ENCODE data around the gene MTR. TPM values are rescaled to one million over a fixed set of nuclear protein-coding genes. Genes with fewer than 3 reads are reported as not detected.
"Not testable (repeated sequence)": the region's sequence is repeated elsewhere in the genome, so short reads cannot be mapped to it uniquely, and the experiment has no call there.

Gene MTR
- total RNA-seq, 1 experiment from 2014 or later: 35.4 TPM

DNA sequence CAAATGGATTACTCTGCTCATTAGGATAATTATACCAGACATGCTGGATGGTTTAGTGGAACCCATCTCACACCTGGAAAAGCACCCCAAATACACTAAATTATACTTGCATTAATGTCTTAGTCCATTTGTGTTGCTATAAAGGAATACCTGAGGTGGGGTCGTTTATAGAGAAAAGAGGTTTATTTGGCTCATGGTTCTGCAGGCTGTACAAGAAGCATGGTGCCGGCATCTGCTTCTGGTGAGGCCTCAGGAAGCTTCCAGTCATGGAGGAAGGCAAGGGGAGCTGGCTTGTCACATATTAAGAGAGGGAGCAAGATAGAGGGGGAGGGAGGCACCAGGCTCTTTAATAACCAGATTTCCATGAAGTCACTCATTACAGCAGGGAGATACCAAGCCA, 113.6 kb downstream of the MTR start:
- Histone ChIP-seq H3K9me3 (replicated peaks) (no peaks in the 10 kb centered on the region), H3K27me3 (no peaks in the 10 kb centered on the region), H3K4me3 (no peak overlapping the region), H3K27ac (no peak overlapping the region), H3K36me3 (no peaks in the 10 kb centered on the region), H3K4me1 (peaks cover 2% of the 10 kb centered on the region; the same call in 1 of the 2 replicates)
- no peak for DNase-seq

DNA sequence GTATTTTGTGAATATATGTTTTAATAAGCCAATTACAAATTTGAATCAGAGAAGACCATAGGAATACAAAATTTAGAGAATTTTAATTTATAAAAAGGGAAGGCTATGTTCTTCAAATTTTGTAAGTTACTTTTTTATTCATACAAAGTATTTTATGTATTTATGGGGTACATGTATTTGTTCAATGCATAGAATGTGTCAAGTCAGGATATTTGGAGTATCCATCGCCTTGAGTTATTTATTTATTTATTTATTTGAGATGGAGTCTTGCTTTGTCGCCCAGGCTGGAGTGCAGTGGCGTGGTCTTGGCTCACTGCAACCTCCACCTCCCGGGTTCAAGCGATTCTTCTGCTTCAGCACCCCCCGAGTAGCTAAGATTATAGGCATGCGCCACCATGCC, 116.0 kb downstream of the MTR start:
- not testable (repeated sequence) for DNase-seq; H3K36me3 ChIP-seq; H3K27ac ChIP-seq; H3K4me1 ChIP-seq; H3K4me3 ChIP-seq; H3K27me3 ChIP-seq; H3K9me3 ChIP-seq (replicated peaks)

DNA sequence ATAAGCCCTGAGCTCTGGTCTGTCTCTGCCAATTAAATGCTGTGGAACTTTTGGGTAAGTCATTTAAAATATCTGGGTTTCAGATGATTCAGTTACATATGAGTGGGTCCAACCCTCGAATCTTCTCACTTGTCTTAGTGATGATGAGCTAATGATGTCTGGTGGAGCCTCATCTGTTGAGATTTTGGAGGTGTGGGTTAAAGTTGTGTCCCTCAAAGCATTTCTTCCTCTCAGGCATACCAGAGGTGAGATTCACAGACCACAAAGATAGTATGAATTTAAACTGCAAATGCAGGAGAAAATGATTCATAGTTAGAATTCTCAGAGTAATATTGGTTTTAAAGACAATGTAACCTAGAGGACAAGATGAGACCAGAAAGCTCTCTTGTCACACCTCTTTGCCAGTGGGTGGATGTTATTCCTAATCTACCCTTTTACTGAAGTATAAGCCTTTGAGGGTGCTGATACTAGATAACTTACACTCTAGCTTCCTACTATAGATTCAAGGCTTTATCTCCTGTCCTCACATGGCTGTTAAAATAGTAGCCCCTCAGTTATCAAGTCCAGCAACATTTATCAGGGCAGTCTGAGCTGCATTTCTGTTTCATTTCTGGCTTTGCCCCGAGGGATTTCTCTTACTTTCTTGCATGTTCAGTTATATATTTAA, 118.4 kb downstream of the MTR start:
- no peak for DNase-seq
- Histone ChIP-seq H3K27me3 (no peaks in the 10 kb centered on the region), H3K9me3 (replicated peaks) (no peaks in the 10 kb centered on the region), H3K36me3 (no peaks in the 10 kb centered on the region), H3K27ac (no peak overlapping the region), H3K4me1 (no peaks in the 10 kb centered on the region), H3K4me3 (no peak overlapping the region)

DNA sequence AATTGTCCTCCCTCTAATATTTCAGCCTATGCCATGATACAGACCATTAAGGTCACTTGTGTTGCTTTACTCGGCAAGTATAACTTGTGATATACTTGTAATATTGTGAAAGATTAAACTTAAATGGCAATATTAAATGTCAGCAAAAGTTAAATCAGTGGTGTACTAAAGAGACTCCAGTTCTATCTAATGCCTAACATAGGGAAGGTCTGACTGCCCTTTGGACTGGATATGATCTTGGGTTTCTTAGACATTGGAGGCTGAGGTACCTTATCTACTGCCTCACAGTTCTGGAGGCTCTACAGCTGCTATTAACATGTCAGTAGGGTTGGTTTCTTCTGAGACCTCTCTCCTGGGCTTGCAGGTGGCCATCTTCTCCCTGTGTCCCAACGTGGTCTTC, 119.3 kb downstream of the MTR start:
- no peak overlapping the region for H3K27ac ChIP-seq
- no peak for DNase-seq

DNA sequence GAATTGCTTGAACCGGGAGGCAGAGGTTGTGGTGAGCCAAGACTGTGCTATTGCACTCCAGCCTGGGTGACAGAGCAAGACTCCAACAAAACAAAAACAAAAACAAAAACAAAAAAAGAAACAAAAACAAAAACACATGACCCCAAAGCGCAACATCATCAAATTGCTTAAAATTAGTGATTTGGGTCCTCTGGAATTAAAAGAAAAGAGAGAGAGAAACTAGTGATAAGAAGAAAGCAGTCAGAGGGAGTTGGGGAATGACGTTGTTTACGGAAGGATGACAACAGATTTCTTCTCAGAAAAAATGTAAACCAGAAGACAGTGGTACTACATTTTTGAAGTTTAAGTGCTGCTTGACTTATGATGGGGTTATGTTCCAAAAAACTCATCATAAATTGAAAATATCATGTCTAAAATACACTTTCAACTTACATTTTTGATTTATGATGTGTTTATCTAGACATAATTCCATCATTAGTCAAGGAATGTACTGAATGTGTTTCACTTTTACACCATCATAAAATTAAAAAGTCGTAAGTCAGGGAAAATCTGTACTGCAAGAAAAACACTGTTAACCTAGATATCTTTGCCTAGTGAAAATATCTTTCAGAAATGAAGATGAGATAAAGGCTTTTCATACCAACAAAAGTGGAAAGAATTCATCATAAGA, 121.2 kb downstream of the MTR start:
- no peaks in the 10 kb centered on the region for H3K4me1 ChIP-seq
- H3K36me3 ChIP-seq: no peaks in the 10 kb centered on the region
- no peaks in the 10 kb centered on the region for H3K9me3 ChIP-seq (replicated peaks)
- DNase-seq: no peak
- H3K4me3 ChIP-seq: no peak overlapping the region
- no peak overlapping the region for H3K27ac ChIP-seq
- H3K27me3 ChIP-seq: no peaks in the 10 kb centered on the region

More for the DNA sequence above, 119.3 kb downstream of the MTR start:
- no peaks in the 10 kb centered on the region for H3K9me3 ChIP-seq (replicated peaks)
- no peaks in the 10 kb centered on the region for H3K27me3 ChIP-seq
- no peaks in the 10 kb centered on the region for H3K36me3 ChIP-seq
- H3K4me1 ChIP-seq: no peaks in the 10 kb centered on the region
- no peak overlapping the region for H3K4me3 ChIP-seq

DNA sequence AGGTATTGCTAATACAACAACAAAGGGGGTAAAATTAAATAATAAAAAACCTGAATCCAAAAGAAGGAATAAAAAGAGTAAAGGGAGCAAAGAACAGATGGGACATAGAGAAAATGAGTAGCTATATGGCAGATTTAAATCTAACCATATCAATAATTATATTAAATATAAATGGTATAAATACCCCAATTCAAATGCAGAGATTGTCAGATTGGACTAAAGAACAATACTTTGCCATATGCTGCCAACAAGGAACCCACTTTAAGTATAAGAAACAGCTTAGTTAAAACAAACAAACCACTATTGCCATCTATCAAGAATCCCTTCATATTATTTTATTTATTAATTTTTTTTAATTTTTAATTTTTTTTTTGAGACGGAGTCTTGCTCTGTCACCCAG, 122.4 kb downstream of the MTR start:
- no peak overlapping the region for H3K4me3 ChIP-seq
- H3K27me3 ChIP-seq: no peaks in the 10 kb centered on the region
- DNase-seq: no peak
- H3K4me1 ChIP-seq: no peaks in the 10 kb centered on the region
- H3K36me3 ChIP-seq: no peaks in the 10 kb centered on the region
- H3K9me3 ChIP-seq (replicated peaks): no peaks in the 10 kb centered on the region
- no peak overlapping the region for H3K27ac ChIP-seq

DNA sequence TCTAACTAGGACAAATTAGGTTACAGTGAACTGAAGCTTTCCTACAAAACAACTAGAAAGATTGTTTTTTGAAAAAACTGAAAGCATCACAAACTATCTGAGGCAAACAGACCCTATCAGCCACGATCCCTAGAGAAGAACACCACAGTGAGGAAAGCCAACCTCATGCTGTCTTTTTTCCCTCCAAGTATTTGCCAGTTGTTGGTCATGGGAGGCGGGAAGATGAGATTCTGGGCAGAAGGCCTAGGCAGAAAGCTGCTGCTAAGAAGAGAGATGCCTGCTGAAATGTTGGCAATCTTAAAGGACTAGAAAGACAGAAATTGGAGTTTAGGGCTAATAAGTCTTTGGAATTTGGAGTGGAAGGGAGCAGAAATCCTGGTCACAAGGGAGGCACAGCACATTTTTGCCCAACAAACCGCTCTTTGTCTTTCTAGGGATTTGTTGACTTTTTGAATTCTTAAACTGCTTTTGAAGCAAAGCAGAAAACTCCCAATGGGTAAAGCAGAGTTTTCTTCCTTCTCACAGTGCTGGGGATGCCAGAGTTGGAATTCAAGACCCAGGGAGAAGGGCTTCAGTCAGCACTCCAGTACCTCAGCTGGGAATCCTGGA, 125.3 kb downstream of the MTR start:
- no peaks in the 10 kb centered on the region for H3K27me3 ChIP-seq
- H3K4me1 ChIP-seq: no peaks in the 10 kb centered on the region
- no peak for DNase-seq
- no peaks in the 10 kb centered on the region for H3K36me3 ChIP-seq
- no peak overlapping the region for H3K4me3 ChIP-seq
- no peak overlapping the region for H3K27ac ChIP-seq
- no peaks in the 10 kb centered on the region for H3K9me3 ChIP-seq (replicated peaks)

DNA sequence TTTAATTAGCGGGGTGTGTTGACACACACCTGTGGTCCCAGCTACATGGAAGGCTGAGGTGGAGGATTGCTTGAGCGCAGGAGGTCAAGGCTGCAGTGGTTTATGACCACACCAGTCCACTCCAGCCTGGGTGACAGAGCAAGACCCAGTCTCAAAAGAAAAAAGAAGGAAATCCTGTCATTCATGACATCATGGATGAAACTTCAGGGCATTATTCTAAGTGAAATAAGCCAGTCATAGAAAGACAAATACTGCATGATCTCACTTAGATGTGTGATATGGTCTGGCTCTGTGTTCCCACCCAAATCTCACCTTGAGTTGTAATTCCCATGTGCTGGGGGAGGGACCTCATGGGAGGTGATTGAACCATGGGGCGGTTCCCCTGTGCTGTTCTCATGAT, 126.5 kb downstream of the MTR start:
- H3K27me3 ChIP-seq: no peaks in the 10 kb centered on the region
- no peaks in the 10 kb centered on the region for H3K4me1 ChIP-seq
- no peaks in the 10 kb centered on the region for H3K36me3 ChIP-seq
- no peak for DNase-seq
- H3K4me3 ChIP-seq: no peak overlapping the region
- H3K9me3 ChIP-seq (replicated peaks): no peaks in the 10 kb centered on the region
- no peak overlapping the region for H3K27ac ChIP-seq

DNA sequence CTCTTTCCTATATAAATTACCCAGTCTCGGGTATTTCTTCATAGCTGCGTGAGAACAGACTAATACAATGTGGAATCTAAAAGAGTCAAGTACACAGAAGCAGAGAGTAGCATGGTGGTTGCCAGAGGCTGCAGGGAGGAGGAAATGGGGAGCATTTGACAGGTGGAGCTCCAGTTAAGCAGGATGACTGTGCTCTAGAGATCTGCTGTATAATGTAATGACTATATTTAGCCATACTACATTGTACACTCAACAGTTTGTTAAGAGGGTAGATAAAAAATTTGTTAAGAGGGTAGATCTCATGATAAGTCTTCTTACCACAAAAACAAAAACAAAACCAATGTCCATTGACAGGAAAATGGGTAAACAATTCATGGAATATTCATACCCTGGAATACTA, 127.1 kb downstream of the MTR start:
- Histone ChIP-seq H3K27me3 (no peaks in the 10 kb centered on the region), H3K36me3 (no peaks in the 10 kb centered on the region), H3K9me3 (replicated peaks) (no peaks in the 10 kb centered on the region), H3K4me1 (no peaks in the 10 kb centered on the region), H3K4me3 (no peak overlapping the region), H3K27ac (no peak overlapping the region)
- DNase-seq: no peak

DNA sequence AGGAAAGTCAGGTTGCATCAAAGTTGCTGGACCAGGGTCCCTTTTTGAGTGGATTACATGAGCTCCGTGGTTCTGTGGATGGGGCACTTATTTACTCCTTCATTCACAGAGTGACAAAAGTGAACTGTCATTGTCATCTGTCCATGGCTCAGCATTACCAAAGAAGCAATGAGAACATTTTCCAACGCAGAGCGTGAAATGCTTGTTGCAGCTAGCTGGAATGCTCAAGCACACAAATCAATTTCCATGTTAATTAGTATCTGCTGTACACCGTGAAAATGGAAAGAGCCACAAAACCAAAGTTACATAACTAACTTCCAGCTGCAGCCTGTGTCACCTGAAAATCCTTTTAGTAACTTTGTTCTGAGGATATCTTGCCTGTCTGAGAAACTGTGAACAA, 130.3 kb downstream of the MTR start:
- Histone ChIP-seq H3K27me3 (no peaks in the 10 kb centered on the region), H3K4me3 (no peak overlapping the region), H3K27ac (no peak overlapping the region), H3K9me3 (replicated peaks) (no peaks in the 10 kb centered on the region), H3K4me1 (no peaks in the 10 kb centered on the region), H3K36me3 (no peaks in the 10 kb centered on the region)
- no peak for DNase-seq

DNA sequence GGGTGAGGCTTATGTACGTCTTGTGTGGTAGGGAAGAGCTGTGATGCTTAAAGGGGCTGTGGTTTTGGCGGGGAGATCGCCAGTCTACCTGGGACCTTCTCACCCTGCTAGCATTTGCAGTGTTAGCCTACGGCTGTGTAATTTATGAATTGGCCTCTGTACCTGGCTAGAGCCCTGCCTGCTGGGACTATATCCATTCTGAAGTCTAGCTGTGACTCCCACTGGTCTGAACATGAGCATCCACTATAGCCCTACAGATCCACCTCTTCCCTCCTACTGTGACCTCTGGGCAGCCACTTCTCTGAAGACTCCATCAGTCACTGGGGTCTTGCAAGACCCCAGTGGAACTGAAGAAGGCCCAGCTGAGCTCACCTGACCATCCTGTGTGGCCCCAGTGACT, 135.4 kb downstream of the MTR start:
- Histone ChIP-seq H3K27ac (no peak overlapping the region), H3K36me3 (no peaks in the 10 kb centered on the region), H3K4me1 (no peaks in the 10 kb centered on the region), H3K9me3 (replicated peaks) (no peaks in the 10 kb centered on the region), H3K4me3 (no peak overlapping the region), H3K27me3 (no peaks in the 10 kb centered on the region)
- DNase-seq: no peak

DNA sequence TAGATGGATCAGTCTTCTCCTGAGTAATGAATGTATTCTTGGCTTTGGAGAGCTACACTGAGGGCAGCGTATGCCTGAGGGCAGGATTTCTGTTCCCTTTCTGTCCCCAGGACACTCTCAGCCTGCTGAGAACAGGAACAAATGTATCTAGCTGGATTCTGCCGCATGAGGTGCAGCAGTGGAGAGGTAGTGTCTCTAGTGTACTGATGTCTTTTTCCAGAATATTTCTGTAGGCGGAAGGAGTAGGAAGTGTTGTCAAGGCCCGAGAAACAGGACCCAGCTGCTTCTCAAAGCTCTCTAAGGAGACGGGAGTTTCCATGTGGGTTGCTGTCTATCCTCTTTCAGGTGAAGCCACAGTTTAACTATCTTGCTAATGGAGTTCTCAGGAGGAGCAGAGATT, 143.7 kb downstream of the MTR start:
- DNase-seq: no peak
- Histone ChIP-seq H3K36me3 (no peaks in the 10 kb centered on the region), H3K4me1 (no peaks in the 10 kb centered on the region), H3K9me3 (replicated peaks) (no peaks in the 10 kb centered on the region), H3K4me3 (no peak overlapping the region), H3K27me3 (no peaks in the 10 kb centered on the region), H3K27ac (no peak overlapping the region)

DNA sequence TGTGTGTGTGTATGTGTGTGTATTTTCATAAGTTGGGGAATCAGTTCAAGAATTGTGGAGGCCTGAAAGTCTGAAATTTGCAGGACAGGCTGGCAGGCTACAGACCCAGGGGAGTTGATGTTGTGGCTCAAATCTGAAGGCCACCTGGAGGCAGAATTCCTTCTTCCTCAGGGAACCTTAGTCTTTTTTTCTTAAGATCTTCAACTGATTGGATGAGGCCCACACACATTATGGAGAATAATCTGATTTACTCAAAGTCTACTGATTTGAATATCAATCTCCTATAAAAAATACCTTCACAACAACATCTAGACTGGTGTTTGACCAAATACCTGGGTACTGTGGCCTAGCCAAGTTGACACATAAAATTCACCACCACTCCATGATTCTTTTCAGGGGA, 147.3 kb downstream of the MTR start:
- no peak overlapping the region for H3K4me3 ChIP-seq
- DNase-seq: no peak
- no peaks in the 10 kb centered on the region for H3K4me1 ChIP-seq
- no peaks in the 10 kb centered on the region for H3K27me3 ChIP-seq
- H3K36me3 ChIP-seq: no peaks in the 10 kb centered on the region
- no peak overlapping the region for H3K27ac ChIP-seq
- no peaks in the 10 kb centered on the region for H3K9me3 ChIP-seq (replicated peaks)

DNA sequence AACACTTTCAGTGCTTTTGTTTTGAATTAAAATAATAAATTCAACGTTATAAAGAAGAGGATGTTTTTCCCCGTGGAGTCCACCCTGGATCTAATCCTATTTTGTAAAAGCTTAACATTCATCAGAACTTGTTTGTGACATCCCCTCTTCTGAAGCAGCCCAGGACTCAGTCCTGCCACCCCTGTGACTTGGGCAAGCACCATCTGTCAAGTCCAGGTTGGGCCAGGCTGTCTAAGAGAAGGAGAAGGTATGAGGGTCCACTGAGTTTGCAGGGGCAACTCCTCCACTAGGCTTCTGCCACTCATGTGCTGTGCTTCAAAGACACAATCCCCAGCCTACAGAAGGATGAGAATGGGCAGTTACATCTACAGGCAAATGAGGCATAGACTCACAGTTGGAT, 149.5 kb downstream of the MTR start:
- no peak for DNase-seq
- no peaks in the 10 kb centered on the region for H3K27me3 ChIP-seq
- H3K4me3 ChIP-seq: no peak overlapping the region
- H3K4me1 ChIP-seq: no peaks in the 10 kb centered on the region
- no peaks in the 10 kb centered on the region for H3K36me3 ChIP-seq
- no peak overlapping the region for H3K27ac ChIP-seq
- no peaks in the 10 kb centered on the region for H3K9me3 ChIP-seq (replicated peaks)

DNA sequence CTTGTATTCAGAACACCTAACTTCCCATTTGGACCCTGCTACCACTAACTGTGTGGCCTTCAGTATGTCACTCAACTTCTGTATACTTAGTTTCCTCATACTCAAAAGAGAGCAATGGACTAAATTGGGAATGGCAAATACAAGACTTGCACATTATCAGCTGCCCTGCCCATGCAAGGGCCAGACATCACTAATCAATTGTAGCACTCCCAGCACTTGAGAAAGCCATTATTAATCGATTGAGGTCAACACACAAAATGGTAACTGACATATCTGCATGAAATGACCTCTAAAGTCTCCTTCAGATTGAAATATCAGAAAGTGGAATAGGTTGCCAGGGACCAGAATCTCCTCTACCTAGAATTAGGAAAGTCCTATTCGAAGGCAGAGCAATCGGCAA, 149.9 kb downstream of the MTR start:
- no peaks in the 10 kb centered on the region for H3K4me1 ChIP-seq
- H3K9me3 ChIP-seq (replicated peaks): no peaks in the 10 kb centered on the region
- no peaks in the 10 kb centered on the region for H3K27me3 ChIP-seq
- DNase-seq: no peak
- H3K36me3 ChIP-seq: no peaks in the 10 kb centered on the region
- no peak overlapping the region for H3K27ac ChIP-seq
- no peak overlapping the region for H3K4me3 ChIP-seq

DNA sequence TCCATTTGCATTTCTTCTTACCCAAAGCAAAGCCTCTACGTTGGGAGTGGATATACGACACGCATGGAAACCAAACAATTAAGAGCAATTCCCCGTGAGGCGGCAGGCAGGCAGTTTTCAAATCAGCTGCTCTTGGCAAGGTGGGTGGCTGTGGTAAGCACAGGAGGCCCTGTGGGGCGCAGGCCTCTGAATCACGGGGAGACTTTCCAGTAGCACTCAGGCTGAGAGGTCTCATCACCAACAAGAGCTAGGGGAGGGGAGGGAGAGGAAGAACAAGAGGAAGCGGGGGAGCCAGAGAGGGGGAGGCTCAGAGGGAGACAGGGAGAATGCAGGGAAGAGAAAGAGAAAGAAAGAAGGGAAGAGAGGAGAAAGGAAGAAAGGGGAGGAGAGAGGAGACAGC, 152.7 kb downstream of the MTR start:
- H3K4me1 ChIP-seq: no peaks in the 10 kb centered on the region
- no peaks in the 10 kb centered on the region for H3K27me3 ChIP-seq
- H3K36me3 ChIP-seq: no peaks in the 10 kb centered on the region
- no peak overlapping the region for H3K27ac ChIP-seq
- no peaks in the 10 kb centered on the region for H3K9me3 ChIP-seq (replicated peaks)
- H3K4me3 ChIP-seq: no peak overlapping the region
- DNase-seq: no peak
